Measurements from ENCODE around the gene TECPR2.
"Not testable (repeated sequence)": the region's sequence is repeated elsewhere in the genome, so short reads cannot be mapped to it uniquely, and the experiment has no call there.

The TECPR2 gene

DNA sequence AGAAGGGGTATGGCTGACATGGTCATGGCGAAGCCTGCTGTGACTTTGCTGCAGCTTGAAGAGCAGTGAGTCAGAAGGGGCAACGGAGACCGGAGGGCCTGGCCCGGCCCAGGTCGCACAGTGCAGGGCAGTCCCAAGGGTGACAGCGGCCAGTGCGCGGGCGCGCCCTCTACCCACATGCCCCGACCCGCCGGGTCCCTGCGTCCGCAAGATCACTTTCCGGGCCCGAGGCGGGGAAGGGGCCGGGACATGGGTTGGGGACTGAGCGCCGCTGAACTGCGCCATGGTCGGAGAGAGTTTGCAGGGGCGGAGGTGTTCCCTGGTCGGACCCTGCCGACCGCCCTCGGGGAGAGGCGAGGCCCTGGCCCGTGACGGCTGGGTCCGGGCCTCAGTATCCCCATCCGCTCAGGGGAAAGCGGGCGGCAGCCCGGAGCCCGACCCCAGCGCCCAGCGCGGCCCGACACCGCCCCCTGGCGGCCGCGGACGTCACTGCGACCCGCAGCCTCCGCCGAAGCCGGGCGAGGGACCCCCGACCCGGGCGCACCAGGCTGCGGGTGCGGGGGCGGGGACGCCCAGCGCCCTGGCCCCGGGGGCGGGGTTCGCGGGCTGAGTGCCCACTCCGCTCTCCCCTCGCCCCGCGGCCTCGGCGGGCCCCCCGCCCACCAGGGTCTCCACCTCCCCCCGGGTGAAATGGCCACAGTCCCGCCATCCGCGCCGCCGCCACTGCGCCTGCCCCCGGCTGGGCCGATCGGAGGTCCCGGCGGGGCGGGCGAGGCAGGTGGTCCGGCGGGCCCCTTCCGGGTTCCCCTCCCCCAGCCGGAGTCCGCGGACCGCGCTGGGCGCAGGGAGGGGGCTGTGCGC lies 154.0 kb downstream of the TECPR2 start:
- peak overlapping the region; percentile 50 for H3K27ac ChIP-seq
- H3K4me3 ChIP-seq (ENCODE audit: low read depth in 1 of 2, low read length in 1 of 2): peak overlapping the region; percentile 62 to 75
- H3K27me3 ChIP-seq: peaks cover 34% of the 10 kb centered on the region
- no peaks in the 10 kb centered on the region for H3K36me3 ChIP-seq
- no peaks in the 10 kb centered on the region for H3K9me3 ChIP-seq
- TF ChIP-seq, protein P1, sequence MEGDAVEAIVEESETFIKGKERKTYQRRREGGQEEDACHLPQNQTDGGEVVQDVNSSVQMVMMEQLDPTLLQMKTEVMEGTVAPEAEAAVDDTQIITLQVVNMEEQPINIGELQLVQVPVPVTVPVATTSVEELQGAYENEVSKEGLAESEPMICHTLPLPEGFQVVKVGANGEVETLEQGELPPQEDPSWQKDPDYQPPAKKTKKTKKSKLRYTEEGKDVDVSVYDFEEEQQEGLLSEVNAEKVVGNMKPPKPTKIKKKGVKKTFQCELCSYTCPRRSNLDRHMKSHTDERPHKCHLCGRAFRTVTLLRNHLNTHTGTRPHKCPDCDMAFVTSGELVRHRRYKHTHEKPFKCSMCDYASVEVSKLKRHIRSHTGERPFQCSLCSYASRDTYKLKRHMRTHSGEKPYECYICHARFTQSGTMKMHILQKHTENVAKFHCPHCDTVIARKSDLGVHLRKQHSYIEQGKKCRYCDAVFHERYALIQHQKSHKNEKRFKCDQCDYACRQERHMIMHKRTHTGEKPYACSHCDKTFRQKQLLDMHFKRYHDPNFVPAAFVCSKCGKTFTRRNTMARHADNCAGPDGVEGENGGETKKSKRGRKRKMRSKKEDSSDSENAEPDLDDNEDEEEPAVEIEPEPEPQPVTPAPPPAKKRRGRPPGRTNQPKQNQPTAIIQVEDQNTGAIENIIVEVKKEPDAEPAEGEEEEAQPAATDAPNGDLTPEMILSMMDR (IDR thresholded peaks at IDR 0.05): peak; percentile 94
- peaks cover 10 to 12% of the 10 kb centered on the region in 2 experiments for H3K4me1 ChIP-seq (ENCODE audit: control insufficient read depth in 1 of 2, insufficient read depth in 1 of 2, low read depth in 1 of 2, low read length in 1 of 2)

DNA sequence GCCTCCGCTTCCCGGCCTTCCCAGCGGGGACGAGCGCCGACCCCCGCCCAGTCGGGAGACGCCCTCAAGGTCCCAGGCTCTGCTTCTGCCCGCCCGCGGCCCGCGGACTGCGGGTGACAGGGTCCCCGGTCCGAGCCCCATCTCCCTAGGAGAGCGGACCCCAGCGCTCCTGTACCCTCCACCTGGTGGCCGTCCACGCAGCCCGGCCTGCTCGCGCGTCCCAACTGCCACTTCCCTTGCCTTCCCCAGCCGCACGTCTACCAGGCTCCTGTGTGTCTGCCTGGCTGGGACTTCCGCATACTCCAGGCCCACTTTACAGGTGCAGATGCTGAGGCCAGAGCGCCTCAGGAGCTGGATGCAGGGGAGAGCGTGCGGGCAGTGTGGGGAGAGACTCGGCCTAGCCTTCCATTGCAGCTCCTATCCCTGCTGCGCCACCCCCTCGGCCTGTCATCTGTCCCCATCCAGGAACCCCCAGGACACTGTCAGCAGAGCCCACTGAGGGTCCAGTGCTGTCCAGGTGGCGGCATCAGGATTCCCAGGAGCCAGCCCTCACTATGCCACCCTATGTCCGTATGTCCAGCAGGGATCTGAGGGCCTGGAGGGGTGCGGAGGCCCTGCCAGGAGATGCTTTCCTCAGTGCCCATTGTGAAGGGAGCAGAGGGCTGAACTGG lies 154.8 kb downstream of the TECPR2 start:
- Histone ChIP-seq H3K4me3 (ENCODE audit: low read depth in 1 of 2, low read length in 1 of 2) (peak overlapping the region; percentile 62 to 75), H3K36me3 (no peaks in the 10 kb centered on the region), H3K9me3 (no peaks in the 10 kb centered on the region), H3K27me3 (peaks cover 34% of the 10 kb centered on the region), H3K27ac (peak overlapping the region; percentile 50), H3K4me1 (ENCODE audit: control insufficient read depth in 1 of 2, insufficient read depth in 1 of 2, low read depth in 1 of 2, low read length in 1 of 2) (peaks cover 10 to 12% of the 10 kb centered on the region in 2 experiments)
- TF ChIP-seq, protein P1 (IDR thresholded peaks at IDR 0.05): no peak

DNA sequence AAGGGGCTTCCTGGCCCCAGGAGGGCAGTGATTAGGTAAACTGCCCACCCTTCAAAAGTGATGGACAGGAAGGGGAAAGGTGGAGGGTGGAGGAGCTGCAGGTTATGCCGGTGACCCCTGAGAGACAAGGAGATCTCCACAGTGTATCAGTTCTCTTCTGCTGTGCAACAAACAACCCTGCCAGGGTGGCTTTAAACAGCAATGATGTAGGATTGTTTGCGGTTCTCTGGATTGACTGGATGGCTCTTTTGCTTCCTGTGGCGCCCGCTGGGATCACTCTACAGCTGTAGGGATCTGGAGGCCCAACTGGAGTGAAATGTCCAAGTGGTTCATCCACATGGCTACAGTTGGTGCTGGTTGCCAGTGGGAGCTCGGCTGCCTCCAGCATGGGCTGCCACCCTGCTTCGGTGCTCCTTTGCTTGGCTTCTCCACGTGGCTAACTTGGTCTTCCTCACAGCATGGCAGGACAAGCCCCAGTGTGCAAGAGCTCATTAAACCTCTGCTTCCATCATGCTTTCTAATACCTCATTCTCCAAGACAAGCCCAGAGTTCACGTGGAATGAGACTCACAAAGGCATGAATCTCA lies 155.4 kb downstream of the TECPR2 start:
- peaks cover 12 to 13% of the 10 kb centered on the region in 2 experiments for H3K4me1 ChIP-seq (ENCODE audit: control insufficient read depth in 1 of 2, insufficient read depth in 1 of 2, low read depth in 1 of 2, low read length in 1 of 2)
- no peak overlapping the region for H3K4me3 ChIP-seq (ENCODE audit: low read depth in 1 of 2, low read length in 1 of 2)
- H3K27me3 ChIP-seq: peaks cover 34% of the 10 kb centered on the region
- TF ChIP-seq, protein P1 (IDR thresholded peaks at IDR 0.05): no peak
- H3K36me3 ChIP-seq: no peaks in the 10 kb centered on the region
- H3K27ac ChIP-seq: no peak overlapping the region
- no peaks in the 10 kb centered on the region for H3K9me3 ChIP-seq

DNA sequence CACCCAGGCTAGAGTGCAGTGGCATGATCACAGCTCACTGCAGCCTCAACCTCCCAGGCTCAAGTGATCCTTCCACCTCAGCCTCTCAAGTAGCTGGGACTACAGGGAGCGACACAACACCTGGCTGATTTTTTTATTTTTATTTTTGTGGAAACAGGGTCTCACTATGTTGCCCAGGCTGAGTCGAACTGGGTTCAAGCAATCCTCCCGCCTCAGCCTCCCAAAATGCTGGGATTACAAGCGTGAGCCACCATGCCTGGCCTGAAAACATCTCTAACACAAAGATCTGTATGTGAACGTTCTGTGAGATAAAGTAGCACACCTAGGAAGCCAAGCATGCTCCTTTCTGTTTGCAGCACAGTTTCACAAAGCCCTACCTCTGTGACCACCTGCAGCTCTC lies 157.0 kb downstream of the TECPR2 start:
- H3K4me3 ChIP-seq (ENCODE audit: low read depth in 1 of 2, low read length in 1 of 2); H3K36me3 ChIP-seq; H3K9me3 ChIP-seq; H3K27ac ChIP-seq: not testable (repeated sequence)
- peaks cover 26 to 27% of the 10 kb centered on the region in 2 experiments for H3K4me1 ChIP-seq (ENCODE audit: control insufficient read depth in 1 of 2, insufficient read depth in 1 of 2, low read depth in 1 of 2, low read length in 1 of 2)
- peaks cover 34% of the 10 kb centered on the region for H3K27me3 ChIP-seq

DNA sequence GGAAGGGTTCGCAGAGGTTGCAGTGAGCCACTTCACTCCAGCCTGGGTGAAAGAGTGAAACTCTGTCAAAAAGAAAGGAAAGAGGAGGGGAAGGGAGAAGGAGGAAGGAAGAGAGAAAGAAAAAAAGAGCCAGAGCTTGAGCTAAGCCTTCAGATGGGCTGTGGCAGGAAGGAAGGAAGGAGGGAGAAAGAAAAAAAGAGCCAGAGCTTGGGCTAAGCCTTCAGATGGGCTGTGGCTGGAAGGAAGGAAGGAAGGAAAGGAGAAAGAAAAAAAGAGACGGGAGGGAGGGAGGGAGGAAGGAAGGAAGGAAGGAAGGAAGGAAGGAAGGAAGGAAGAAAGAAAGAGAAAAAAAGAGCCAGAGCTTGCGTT lies 160.4 kb downstream of the TECPR2 start:
- Histone ChIP-seq H3K9me3 (no peaks in the 10 kb centered on the region), H3K27ac (no peak overlapping the region), H3K36me3 (no peaks in the 10 kb centered on the region), H3K27me3 (peaks cover 9% of the 10 kb centered on the region), H3K4me3 (ENCODE audit: low read depth in 1 of 2, low read length in 1 of 2) (no peak overlapping the region), H3K4me1 (ENCODE audit: control insufficient read depth in 1 of 2, insufficient read depth in 1 of 2, low read depth in 1 of 2, low read length in 1 of 2) (peaks cover 21 to 24% of the 10 kb centered on the region in 2 experiments)
- TF ChIP-seq, protein P1 (IDR thresholded peaks at IDR 0.05): no peak

All from neutrophil (primary cell).